NCI-H2196 (cell line): Measurements from ENCODE around the gene SCRG1.

Experiments used
- DNase-seq: peaks from one replicate; lab custom pipeline; 2025; ENCODE audit not compliant: unreplicated experiment; lab: John Stamatoyannopoulos, UW

SCRG1 gene

DNA sequence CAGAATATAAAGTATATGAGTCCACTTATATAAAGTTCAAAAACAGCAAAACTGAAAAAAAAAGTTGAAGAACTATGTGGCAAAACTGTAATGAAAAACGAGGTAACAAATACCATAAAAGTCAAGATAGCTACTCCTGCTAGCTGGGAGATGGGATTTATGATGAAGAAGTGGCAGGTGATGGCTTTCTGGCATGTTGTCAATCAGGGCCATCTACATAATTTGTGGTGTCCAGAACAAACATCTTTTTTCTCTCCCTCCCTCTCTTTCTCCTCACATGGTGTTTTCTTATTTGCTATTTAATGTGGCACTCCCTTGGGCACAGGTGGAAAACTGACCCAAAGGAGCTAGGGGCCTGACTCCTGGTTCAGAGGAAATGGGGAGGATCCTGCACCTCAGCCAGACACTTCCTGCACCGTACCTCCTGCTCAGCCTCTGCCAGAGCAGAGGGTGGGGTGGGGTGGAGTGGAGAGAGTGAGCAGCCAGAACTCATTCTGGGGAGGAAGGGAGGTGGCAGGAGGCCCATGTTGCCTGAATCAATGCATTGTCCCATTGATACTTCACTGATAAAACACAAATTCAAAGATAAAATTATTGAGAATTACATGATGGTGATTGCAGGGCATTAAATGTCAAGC, 33.4 kb downstream of the SCRG1 start:
- DNase-seq, result no peak

DNA sequence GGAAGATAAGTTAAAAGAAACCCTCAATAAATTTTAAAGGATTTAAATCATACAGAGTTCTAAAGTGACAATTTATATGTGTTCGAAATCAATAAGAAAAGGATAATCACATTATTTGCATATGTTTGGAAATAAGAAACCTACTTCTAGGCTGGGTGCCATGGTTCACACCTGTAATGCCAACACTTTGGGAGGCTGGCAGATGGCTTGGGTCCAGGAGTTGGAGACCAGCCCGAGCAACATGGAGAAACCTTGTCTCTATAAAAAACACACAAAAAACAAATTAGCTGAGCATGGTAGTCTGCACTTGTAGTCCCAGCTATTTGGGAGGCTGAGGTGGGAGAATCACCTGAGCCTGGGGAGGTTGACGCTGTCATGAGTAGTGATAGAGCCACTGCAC, 36.2 kb downstream of the SCRG1 start:
- peak; percentile 13 for DNase-seq

DNA sequence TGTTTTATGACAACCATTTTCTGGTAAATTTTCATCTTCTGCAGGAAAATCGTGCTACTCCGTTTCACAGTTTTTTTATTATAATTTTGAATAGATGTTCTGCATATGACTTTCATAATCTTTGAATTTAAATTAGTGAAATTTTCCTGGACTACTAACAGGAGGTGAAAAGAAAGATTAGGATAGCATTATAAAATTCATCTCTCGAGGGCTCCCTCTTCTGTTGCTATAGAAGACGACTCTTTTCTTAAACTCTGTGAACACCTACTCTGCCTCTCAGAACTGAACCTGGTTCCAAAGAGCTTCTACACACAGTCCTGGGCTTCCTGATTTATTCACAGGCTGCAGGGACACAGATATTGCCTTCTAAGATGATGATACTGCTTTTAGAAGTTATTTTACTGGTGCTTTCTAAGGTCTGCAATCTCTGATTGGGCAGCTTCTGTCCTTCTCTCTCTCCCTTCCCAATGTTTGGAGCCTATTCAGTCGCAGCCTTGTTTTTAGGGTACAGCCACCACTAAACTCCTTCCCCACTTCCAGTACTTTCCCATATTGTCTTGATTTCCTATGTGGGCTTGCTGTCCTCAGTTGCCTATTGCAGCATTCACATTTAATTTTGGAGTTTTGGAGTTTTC, 38.2 kb downstream of the SCRG1 start:
- no peak for DNase-seq

DNA sequence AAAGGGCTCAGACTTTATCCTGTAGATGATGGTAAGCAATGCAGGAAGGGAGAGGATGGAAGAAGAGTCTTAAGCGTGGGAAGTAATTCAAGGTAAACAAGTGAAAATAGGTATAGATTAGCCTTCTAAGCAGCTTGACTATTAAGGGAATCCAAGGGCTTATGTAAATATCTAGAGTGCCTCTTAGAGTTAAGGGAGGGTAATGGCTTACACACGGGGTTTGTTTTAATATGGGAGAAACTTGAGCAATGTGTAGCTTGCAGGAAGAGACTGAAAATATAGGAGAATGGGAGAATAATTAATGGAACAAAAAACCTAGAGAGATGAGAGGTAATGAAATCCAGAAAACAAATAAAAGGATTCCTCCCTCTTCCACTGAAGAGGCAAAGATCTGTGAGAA, 41.0 kb downstream of the SCRG1 start:
- no peak for DNase-seq

DNA sequence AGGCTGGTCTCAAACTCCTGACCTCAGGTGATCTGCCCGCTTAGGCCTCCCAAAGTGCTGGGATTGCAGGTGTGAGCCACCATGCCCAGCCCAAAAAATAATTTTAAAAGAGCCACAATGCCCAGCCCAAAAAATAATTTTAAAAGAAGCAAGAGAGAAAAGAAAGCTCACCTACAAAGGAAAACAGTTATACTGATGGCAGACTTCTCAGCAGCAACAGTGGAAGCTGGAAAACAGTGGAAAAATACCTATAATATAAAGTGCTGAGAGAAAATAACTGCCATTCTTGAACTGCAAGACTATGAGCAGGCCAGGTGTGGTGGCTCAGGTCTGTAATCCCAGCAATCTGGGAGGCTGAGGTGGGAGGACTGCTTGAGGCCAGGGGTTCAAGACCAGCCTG, 51.4 kb downstream of the SCRG1 start:
- no peak for DNase-seq

DNA sequence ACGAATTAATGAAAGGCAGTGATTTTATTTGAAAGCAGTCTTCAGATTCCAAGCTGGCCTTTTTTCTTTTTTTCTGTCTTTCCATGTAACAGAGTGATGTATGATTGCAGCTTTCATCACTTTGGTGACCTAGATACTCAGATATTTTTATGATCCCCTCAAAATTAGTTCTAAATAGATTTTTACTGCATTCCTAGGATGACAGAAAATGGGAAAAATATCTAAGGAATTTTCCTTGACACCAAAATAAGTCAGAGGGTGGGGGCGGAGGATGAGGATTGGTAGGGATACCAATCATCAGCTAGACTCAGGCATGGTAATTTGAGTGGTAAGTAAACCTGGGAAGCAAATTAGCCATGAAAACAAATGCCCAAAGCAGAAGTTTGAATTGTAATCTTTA, 52.8 kb downstream of the SCRG1 start:
- DNase-seq, result no peak

DNA sequence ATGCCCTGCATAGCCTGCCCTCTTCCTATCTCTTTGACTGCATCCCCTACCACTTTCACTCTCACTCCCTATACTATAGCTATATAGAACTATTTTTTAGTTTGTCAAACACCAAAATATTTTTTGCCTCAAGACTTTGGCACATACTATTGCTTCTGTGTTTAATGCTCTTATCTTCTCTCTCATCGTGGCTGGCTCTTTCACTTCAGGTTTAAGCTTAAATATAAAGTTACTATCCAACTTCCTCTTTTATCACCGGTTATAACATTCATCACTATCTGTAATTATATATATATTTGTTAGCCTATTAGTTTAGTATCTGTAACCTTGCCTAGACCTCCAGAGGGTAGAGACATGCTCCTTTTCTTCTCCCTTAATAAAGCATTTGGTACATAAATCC, 53.3 kb downstream of the SCRG1 start:
- DNase-seq, result no peak

DNA sequence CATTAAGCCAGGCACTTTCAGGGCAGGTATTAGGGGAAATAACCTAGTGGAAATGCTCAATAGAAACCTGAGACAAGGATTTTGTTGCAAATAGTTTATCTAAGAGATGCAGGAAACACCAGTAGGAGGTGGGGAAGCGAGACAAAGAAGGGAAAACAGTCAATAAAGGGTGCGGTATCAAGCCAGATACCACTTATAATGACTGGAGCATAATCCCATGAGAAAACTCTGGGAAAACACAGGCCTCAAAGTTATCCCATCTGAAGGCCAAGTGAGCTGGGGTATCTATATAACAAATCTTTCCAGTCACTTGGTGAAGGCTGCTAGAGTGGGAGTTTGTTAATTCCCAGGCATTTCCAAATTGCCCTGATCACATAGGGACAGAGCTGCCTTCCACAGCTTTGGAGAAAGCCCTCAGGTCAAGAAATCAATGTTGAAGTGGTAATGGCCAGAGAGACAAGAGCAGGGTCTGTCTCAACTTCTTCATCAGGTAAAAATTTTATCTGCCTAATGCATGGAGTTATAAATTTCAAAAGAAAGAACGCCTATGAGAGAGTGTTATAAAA, 55.0 kb downstream of the SCRG1 start:
- no peak for DNase-seq

DNA sequence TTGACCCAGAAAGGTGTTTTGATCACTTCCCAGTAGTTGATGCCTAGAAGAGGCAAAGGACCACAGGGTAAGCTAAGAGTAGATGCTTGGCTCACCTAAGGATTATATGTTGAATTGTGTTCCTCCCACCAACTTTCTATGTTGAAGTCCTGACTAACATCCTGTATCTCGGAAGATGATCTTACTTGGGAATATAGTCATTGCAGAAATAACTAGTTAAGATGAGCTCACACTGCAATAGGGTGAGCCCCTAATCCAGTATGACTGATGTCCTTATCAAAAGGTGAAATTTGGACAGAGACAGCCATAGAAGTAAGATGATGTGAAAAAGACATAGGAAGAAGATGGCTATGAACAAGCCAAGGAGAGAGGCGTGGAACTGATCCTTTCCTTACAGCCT, 61.5 kb downstream of the SCRG1 start:
- no peak for DNase-seq

DNA sequence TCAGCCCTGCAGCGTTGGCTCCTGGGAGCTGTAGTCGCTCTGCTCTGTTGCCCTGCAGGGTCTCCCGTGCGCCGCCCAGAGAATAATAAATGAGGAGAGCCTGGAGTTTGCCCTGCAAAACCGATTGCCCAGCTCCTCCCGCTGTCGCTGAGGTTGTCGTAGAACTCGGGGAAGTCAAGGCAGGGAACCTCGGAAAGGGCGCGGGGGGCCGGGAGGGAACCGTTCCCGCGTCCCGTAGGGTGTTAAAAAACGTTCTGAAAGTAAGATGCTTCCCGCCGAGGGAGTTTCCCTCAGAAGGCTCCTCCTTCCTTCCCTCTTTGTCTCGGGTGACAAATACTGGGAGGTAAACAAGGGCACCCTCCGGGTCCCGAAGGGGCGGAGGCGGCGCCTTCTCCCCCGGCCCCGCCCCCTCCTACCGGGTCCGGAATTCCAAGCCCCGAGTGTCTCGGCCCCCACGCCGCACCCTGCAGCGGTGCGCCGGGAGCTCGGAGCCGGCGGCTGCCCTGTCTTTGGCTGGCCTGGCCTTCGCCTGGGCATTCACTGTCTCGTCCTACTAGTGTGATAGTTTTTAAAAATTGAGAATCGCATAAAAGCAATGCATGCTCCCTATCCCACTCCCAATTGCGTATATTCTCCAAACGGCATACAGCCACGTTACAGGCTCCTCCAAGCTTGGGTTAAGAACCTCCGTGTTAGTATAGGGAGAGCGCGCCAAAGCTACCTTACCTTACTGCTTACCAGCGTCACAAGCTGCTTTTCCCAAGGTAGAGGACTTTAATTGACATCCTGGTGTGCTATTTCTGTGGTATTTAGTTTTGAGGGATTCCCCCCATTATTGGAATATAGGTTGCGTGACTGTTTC, 63.8 kb downstream of the SCRG1 start:
- DNase-seq, result peak; percentile 65
